ENCODE data around the gene SERINC5.

DNA sequence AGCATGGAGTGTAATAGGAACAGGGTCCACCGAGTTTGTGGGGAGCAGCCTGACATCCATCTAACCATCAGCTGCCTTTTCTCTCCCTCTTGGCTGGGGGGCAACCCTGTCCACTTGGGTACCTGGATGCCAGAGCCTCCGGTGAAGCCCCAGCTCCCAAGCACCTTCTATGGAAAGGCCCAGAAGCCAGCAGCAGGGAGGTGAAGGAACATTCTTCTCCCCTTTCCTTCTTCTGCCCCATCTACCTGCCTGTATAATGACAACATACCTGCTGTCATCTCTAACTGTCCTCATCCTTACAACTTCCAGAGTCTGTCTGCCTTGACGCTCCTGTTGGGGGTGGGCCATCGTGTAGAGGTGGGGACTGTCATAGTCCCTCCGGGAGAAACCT, 187.6 kb downstream of the SERINC5 start:
- TF ChIP-seq EZH2 (IDR thresholded peaks at IDR 0.05; ENCODE audit: insufficient read depth, low read length): no peak
- TF ChIP-seq, protein P1, sequence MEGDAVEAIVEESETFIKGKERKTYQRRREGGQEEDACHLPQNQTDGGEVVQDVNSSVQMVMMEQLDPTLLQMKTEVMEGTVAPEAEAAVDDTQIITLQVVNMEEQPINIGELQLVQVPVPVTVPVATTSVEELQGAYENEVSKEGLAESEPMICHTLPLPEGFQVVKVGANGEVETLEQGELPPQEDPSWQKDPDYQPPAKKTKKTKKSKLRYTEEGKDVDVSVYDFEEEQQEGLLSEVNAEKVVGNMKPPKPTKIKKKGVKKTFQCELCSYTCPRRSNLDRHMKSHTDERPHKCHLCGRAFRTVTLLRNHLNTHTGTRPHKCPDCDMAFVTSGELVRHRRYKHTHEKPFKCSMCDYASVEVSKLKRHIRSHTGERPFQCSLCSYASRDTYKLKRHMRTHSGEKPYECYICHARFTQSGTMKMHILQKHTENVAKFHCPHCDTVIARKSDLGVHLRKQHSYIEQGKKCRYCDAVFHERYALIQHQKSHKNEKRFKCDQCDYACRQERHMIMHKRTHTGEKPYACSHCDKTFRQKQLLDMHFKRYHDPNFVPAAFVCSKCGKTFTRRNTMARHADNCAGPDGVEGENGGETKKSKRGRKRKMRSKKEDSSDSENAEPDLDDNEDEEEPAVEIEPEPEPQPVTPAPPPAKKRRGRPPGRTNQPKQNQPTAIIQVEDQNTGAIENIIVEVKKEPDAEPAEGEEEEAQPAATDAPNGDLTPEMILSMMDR (IDR thresholded peaks at IDR 0.05; ENCODE audit: insufficient read depth, low read depth, low read length): no peak

Measured in astrocyte (in vitro differentiated cells and primary cell).